B cell (primary cell): Measurements from ENCODE around the gene SELENBP1.

ENCODE experiments used
- CTCF ChIP-seq: fragments of 200-600 bp; IDR thresholded peaks from one replicate; pipeline ENCODE4 v1.8.0; 2022; ENCODE audit warnings: antibody characterized with exemption, mild to moderate bottlenecking
- EZH2 ChIP-seq: IDR thresholded peaks from 2 replicates; pipeline ENCODE4 v1.6.1; 2012; ENCODE audit warnings: borderline replicate concordance, low read depth, mild to moderate bottlenecking, moderate library complexity, low read length; ENCODE audit not compliant: insufficient read depth, poor library complexity, severe bottlenecking

- TF ChIP-seq CTCF (no peak), EZH2 (no peak)
Measured at GRCh38 chr1:151324390-151324930, 48.0 kb downstream of the SELENBP1 start.
